HepG2 (cell line): ENCODE results near the gene CNTNAP1. TPM values are rescaled to one million over a fixed set of nuclear protein-coding genes. Genes with fewer than 3 reads are reported as not detected.
A peak's percentile ranks its signal among the peaks of the same experiment; 100 is the strongest.

Experiments used
- AGO2 ChIP-seq: fragments of 200-400 bp; formaldehyde crosslinking; optimal IDR thresholded peaks from 2 replicates; pipeline ENCODE3; 2017; ENCODE audit warnings: mild to moderate bottlenecking, low read depth, low read length, moderate library complexity
- CCDC6 ChIP-seq: sonication (generic); formaldehyde crosslinking; IDR thresholded peaks from 2 replicates; pipeline ENCODE4 v1.8.1; 2022; ENCODE audit warnings: mild to moderate bottlenecking, missing genetic modification reagents, moderate library complexity
- IRF2 ChIP-seq: IDR thresholded peaks from 2 replicates; pipeline ENCODE4 v1.6.1; 2018; ENCODE audit warnings: missing genetic modification reagents, missing compliant biosample characterization
- MZF1 ChIP-seq: sonication (generic); formaldehyde crosslinking; IDR thresholded peaks from 2 replicates; pipeline ENCODE4 v1.8.1; 2023; ENCODE audit warnings: mild to moderate bottlenecking, missing genetic modification reagents, borderline replicate concordance
- PHF20 ChIP-seq: sonication (generic); formaldehyde crosslinking; IDR thresholded peaks from 2 replicates; pipeline ENCODE4 v1.5.0; 2020; ENCODE audit warnings: mild to moderate bottlenecking, missing genetic modification reagents
- RBAK ChIP-seq: sonication (generic); formaldehyde crosslinking; IDR thresholded peaks from 2 replicates; pipeline ENCODE4 v1.5.1; 2020; ENCODE audit warnings: mild to moderate bottlenecking, missing genetic modification reagents
- REL ChIP-seq: sonication (generic); formaldehyde crosslinking; conservative IDR thresholded peaks from 2 replicates; pipeline ENCODE4 v1.8.0; 2022; ENCODE audit warnings: mild to moderate bottlenecking, missing genetic modification reagents, moderate library complexity
- RNF2 ChIP-seq: fragments of 450-650 bp; conservative IDR thresholded peaks from 2 replicates; pipeline ENCODE4 v1.6.1; 2016; ENCODE audit warnings: low read depth
- SMAD1 ChIP-seq: sonication (generic); formaldehyde crosslinking; IDR thresholded peaks from 2 replicates; pipeline ENCODE4 v1.4.0; 2020; ENCODE audit warnings: missing genetic modification reagents, low read depth, mild to moderate bottlenecking, borderline replicate concordance
- SP2 ChIP-seq: sonication (generic); formaldehyde crosslinking; IDR thresholded peaks from 2 replicates; pipeline ENCODE4 v1.5.1; 2020; ENCODE audit warnings: mild to moderate bottlenecking, missing genetic modification reagents
- SPEN ChIP-seq: sonication (generic); formaldehyde crosslinking; IDR thresholded peaks from 2 replicates; pipeline ENCODE4 v1.5.1; 2020; ENCODE audit warnings: low read depth, mild to moderate bottlenecking, missing genetic modification reagents
- TP53 ChIP-seq: sonication (generic); formaldehyde crosslinking; conservative IDR thresholded peaks from 2 replicates; pipeline ENCODE4 v1.4.0; 2020; ENCODE audit warnings: missing genetic modification reagents
- WIZ ChIP-seq: sonication (generic); formaldehyde crosslinking; IDR thresholded peaks from 2 replicates; pipeline ENCODE4 v1.5.1; 2020; ENCODE audit warnings: mild to moderate bottlenecking, missing genetic modification reagents
- ZNF205 ChIP-seq: IDR thresholded peaks from 2 replicates; pipeline ENCODE4 v1.6.1; 2018; ENCODE audit warnings: missing biosample characterization, missing genetic modification reagents
- ZNF329 ChIP-seq: sonication (generic); formaldehyde crosslinking; IDR thresholded peaks from 2 replicates; pipeline ENCODE4 v1.9.0; 2021; ENCODE audit warnings: low read depth, mild to moderate bottlenecking, missing genetic modification reagents
- ZNF337 ChIP-seq: sonication (generic); formaldehyde crosslinking; IDR thresholded peaks from 2 replicates; pipeline ENCODE4 v1.5.1; 2020; ENCODE audit warnings: missing genetic modification reagents, low read depth, mild to moderate bottlenecking, borderline replicate concordance
- ZNF510 ChIP-seq: sonication (generic); formaldehyde crosslinking; IDR thresholded peaks from 2 replicates; pipeline ENCODE4 v1.4.0; 2020; ENCODE audit warnings: low read depth, mild to moderate bottlenecking, missing genetic modification reagents
- ZNF768 ChIP-seq: sonication (generic); formaldehyde crosslinking; IDR thresholded peaks from 2 replicates; pipeline ENCODE4 v1.4.0; 2020; ENCODE audit warnings: missing genetic modification reagents
- polyA plus RNA-seq, 8 experiments: library from polyadenylated mRNA; depleted of rRNA in 3 of 8; stranded (reverse) in 7 of 8; unstranded in 1 of 8; fragments of >200 nt; fragmentation: Illumina TruSeq in 4 of 8; extraction: Trizol in 4 of 8; gene quantifications; 2 replicates each; pipeline versions ENCODE4 v1.2.1 to v1.2.3, GENCODE V29; 2011 to 2016; ENCODE audit warnings: low read depth in 4 of 8, missing spikeins in 1 of 8, mixed read lengths in 1 of 8; ENCODE audit not compliant: insufficient read depth in 1 of 8
- total RNA-seq, 5 experiments: library from RNA; depleted of rRNA; stranded (reverse); fragments of >200 nt; fragmentation: Illumina TruSeq; extraction: Trizol; gene quantifications; 2 replicates each; pipeline ENCODE4 v1.2.3, GENCODE V29; 2016; ENCODE audit warnings: low read depth in 1 of 5
- TF ChIP-seq, protein P1 (sequence below), 2 experiments: IDR thresholded peaks; 2 replicates each; pipeline ENCODE4 v1.6.1; 2011 to 2012; ENCODE audit warnings: low read length in 2 of 2, borderline replicate concordance in 1 of 2, low read depth in 1 of 2, mild to moderate bottlenecking in 1 of 2, moderate library complexity in 1 of 2
- TF ChIP-seq, protein P2 (sequence below): sonication (generic); formaldehyde crosslinking; IDR thresholded peaks from 2 replicates; pipeline ENCODE4 v1.4.0; 2020; ENCODE audit warnings: missing genetic modification reagents

CNTNAP1 gene
- total and polyA plus RNA-seq, 2 of the 13 experiments (the other 11 are each of a cell fraction or from before 2014, with no cell fraction given): 4.5 to 7.7 TPM

DNA sequence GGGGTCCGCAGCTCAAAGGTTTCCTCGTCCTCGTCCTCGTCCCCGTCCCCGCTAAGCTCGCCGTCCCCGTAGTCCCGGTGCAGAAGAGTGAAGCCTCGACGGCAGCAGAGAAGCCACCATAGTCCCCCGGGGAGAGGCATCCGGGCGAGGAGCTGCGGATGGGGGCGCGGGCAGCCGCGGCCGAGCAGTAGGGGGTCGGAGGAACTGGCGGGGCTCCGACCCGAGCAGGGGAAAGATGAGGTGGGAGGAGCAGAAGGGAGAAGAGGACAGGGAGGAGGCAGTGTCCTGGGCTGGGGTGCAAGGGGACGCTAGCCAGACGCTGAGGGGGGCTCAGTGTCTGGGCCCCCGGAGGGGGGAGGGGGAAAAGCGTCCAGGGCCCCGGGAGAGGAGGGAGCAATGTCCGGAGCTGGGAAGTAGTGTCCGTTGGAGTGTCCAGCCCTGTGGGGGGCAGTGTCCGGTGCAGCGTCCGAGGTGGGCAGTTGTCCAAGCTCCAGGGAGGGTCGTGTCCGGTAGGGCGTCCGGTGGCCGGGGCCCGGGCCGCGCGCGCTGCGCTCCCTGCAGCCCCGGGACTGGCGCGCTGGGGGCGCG is 5.8 kb upstream of the CNTNAP1 start, which contains the start of gene PLEKHH3 (continued):
- TF ChIP-seq, protein P1, sequence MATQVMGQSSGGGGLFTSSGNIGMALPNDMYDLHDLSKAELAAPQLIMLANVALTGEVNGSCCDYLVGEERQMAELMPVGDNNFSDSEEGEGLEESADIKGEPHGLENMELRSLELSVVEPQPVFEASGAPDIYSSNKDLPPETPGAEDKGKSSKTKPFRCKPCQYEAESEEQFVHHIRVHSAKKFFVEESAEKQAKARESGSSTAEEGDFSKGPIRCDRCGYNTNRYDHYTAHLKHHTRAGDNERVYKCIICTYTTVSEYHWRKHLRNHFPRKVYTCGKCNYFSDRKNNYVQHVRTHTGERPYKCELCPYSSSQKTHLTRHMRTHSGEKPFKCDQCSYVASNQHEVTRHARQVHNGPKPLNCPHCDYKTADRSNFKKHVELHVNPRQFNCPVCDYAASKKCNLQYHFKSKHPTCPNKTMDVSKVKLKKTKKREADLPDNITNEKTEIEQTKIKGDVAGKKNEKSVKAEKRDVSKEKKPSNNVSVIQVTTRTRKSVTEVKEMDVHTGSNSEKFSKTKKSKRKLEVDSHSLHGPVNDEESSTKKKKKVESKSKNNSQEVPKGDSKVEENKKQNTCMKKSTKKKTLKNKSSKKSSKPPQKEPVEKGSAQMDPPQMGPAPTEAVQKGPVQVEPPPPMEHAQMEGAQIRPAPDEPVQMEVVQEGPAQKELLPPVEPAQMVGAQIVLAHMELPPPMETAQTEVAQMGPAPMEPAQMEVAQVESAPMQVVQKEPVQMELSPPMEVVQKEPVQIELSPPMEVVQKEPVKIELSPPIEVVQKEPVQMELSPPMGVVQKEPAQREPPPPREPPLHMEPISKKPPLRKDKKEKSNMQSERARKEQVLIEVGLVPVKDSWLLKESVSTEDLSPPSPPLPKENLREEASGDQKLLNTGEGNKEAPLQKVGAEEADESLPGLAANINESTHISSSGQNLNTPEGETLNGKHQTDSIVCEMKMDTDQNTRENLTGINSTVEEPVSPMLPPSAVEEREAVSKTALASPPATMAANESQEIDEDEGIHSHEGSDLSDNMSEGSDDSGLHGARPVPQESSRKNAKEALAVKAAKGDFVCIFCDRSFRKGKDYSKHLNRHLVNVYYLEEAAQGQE (IDR thresholded peaks at IDR 0.05; ENCODE audit: borderline replicate concordance in 1 of 2, low read depth in 1 of 2, low read length in 2 of 2): no peak
- no peak for TF ChIP-seq SMAD1 (CRISPR knock-in tag)
- TF ChIP-seq TP53 (CRISPR knock-in tag): no peak
- no peak for TF ChIP-seq ZNF205 (CRISPR knock-in tag)
- TF ChIP-seq PHF20 (CRISPR knock-in tag): no peak
- TF ChIP-seq REL (CRISPR knock-in tag): 0 out of 2 replicates have a peak, but pooled peaks have one; percentile 54
- TF ChIP-seq SP2 (CRISPR knock-in tag): no peak
- TF ChIP-seq MZF1 (CRISPR knock-in tag): 0 out of 2 replicates have a peak, but pooled peaks have one; percentile 21
- no peak for TF ChIP-seq ZNF510 (CRISPR knock-in tag)
- no peak for TF ChIP-seq ZNF337
- peak; percentile 49; the same call in 1 of the 2 replicates for TF ChIP-seq ZNF329 (CRISPR knock-in tag)
- no peak for TF ChIP-seq IRF2 (CRISPR knock-in tag)
- peak; percentile 65; the same call in 1 of the 2 replicates for TF ChIP-seq RNF2
- TF ChIP-seq, protein P2, sequence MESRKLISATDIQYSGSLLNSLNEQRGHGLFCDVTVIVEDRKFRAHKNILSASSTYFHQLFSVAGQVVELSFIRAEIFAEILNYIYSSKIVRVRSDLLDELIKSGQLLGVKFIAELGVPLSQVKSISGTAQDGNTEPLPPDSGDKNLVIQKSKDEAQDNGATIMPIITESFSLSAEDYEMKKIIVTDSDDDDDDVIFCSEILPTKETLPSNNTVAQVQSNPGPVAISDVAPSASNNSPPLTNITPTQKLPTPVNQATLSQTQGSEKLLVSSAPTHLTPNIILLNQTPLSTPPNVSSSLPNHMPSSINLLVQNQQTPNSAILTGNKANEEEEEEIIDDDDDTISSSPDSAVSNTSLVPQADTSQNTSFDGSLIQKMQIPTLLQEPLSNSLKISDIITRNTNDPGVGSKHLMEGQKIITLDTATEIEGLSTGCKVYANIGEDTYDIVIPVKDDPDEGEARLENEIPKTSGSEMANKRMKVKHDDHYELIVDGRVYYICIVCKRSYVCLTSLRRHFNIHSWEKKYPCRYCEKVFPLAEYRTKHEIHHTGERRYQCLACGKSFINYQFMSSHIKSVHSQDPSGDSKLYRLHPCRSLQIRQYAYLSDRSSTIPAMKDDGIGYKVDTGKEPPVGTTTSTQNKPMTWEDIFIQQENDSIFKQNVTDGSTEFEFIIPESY (CRISPR knock-in tag): no peak
- 0 out of 2 replicates have a peak, but pooled peaks have one; percentile 41 for TF ChIP-seq WIZ
- TF ChIP-seq ZNF768: peak; percentile 25; the same call in 1 of the 2 replicates
- peak; percentile 75 for TF ChIP-seq AGO2
- no peak for TF ChIP-seq RBAK (CRISPR knock-in tag)
- TF ChIP-seq CCDC6 (CRISPR knock-in tag): peak; percentile 70; the same call in 1 of the 2 replicates
- TF ChIP-seq SPEN (CRISPR knock-in tag): no peak; the same call in none of the 2 replicates
